K562 (cell line): Measurements from ENCODE around the gene TNFSF13B. TPM values are rescaled to one million over a fixed set of nuclear protein-coding genes. Genes with fewer than 3 reads are reported as not detected.

Source experiments
- ATAC-seq: fragments of 200-7000 bp; cut with Tn5 transposase; 3 replicates; pipeline ENCODE4 v1.9.1; 2020; ENCODE audit warnings: moderate library complexity
- BruUV-seq: library from RNA; stranded (reverse); fragments of 400-500 nt; replicated peaks from 2 replicates; lab custom pipeline; 2021; lab: Mats Ljungman, UMichigan
- CTCF ChIA-PET: fragments of 300-600 bp; formaldehyde crosslinking; extraction: SDS; loops from one replicate; lab custom pipeline; 2021; ENCODE audit warnings: low intra/inter-chr PET ratio; lab: Yijun Ruan, JAX
- POLR2A ChIA-PET: fragments of 300-600, 350-650 bp; sonication (Branson Sonifier 250); formaldehyde crosslinking; extraction: SDS; loops from one replicate; lab custom pipeline; 2021; ENCODE audit warnings: antibody characterized with exemption, inconsistent platforms; lab: Yijun Ruan, JAX
- DNase-seq, 4 experiments: peaks; one replicate each; pipeline versions ENCODE4 v3.0.0 to v3.0.0-alpha.2; 2011 to 2018; ENCODE audit warnings: low spot score in 3 of 4, mixed read lengths in 3 of 4; ENCODE audit errors: extremely low read depth in 1 of 4
- FAIRE-seq: peaks from 2 replicates; lab custom pipeline; 2011; peaks lifted over from hg19 to GRCh38; lab: Jason Lieb, UNC
- H2AFZ ChIP-seq: 2 replicates; pipeline ENCODE4 v1.6.0; 2011; ENCODE audit warnings: low read depth, low read length, control low read depth, inconsistent platforms
- H3K27ac ChIP-seq: fragments of 200-600 bp; 3 replicates; pipeline ENCODE4 v1.8.0; 2011; ENCODE audit warnings: low read depth, mild to moderate bottlenecking, control low read depth, inconsistent platforms, low read length, moderate library complexity, mixed read lengths; ENCODE audit errors: extremely low read depth
- H3K27me3 ChIP-seq, 2 experiments: fragments of 300-600 bp in 1 of 2; 2 replicates in 1 of 2; 3 replicates in 1 of 2; pipeline versions ENCODE4 v1.6.0 to v1.8.0; 2011; ENCODE audit warnings: inconsistent platforms in 2 of 2, low read length in 2 of 2, mild to moderate bottlenecking in 1 of 2, mixed read lengths in 1 of 2, moderate library complexity in 1 of 2; ENCODE audit not compliant: control insufficient read depth in 2 of 2, insufficient read depth in 2 of 2
- H3K36me3 ChIP-seq: fragments of 300-600 bp; 3 replicates; pipeline ENCODE4 v1.8.0; 2011; ENCODE audit warnings: mild to moderate bottlenecking, low read length, inconsistent platforms; ENCODE audit not compliant: control insufficient read depth, insufficient read depth
- H3K4me1 ChIP-seq, 2 experiments: fragments of 200-600 bp in 1 of 2; replicated peaks in 1 of 2; 2 replicates in 1 of 2; 3 replicates in 1 of 2; pipeline versions ENCODE4 v1.5.1 to v1.8.0; 2011; ENCODE audit warnings: inconsistent platforms in 2 of 2, low read length in 2 of 2, mild to moderate bottlenecking in 1 of 2, mixed read lengths in 1 of 2, moderate library complexity in 1 of 2; ENCODE audit not compliant: control insufficient read depth in 2 of 2, insufficient read depth in 2 of 2
- H3K4me2 ChIP-seq: 2 replicates; pipeline ENCODE4 v1.6.1; 2011; ENCODE audit warnings: low read length, control low read depth, inconsistent platforms, mixed read lengths; ENCODE audit not compliant: insufficient read depth
- H3K4me3 ChIP-seq: fragments of 200-600 bp; sonication (generic), shearing (Covaris generic); 2 replicates; pipeline ENCODE4 v1.5.1; 2016; ENCODE audit warnings: control low read depth, inconsistent platforms
- H3K79me2 ChIP-seq: fragments of 200-600 bp; 3 replicates; pipeline ENCODE4 v1.8.0; 2011; ENCODE audit warnings: low read length, inconsistent platforms; ENCODE audit not compliant: control insufficient read depth, insufficient read depth
- H3K9ac ChIP-seq, 2 experiments: 2 replicates each; pipeline versions ENCODE4 v1.6.0 to v1.6.1; 2011; ENCODE audit warnings: low read depth in 2 of 2, low read length in 2 of 2, control low read depth in 1 of 2, inconsistent platforms in 1 of 2, mild to moderate bottlenecking in 1 of 2, mixed read lengths in 1 of 2; ENCODE audit not compliant: insufficient read depth in 1 of 2
- H3K9me1 ChIP-seq: one replicate; pipeline ENCODE4 v1.6.0; 2011; ENCODE audit warnings: inconsistent platforms, mild to moderate bottlenecking, low read length, moderate library complexity; ENCODE audit not compliant: control insufficient read depth, insufficient read depth
- H3K9me3 ChIP-seq: replicated peaks from 2 replicates; pipeline ENCODE4 v1.5.1; 2011; ENCODE audit warnings: low read depth, low read length, inconsistent platforms; ENCODE audit not compliant: control insufficient read depth, insufficient read depth
- H4K20me1 ChIP-seq: replicated peaks from 2 replicates; pipeline ENCODE4 v1.6.1; 2011; ENCODE audit warnings: low read length, inconsistent platforms, mixed read lengths; ENCODE audit not compliant: control insufficient read depth, insufficient read depth
- ARID1B ChIP-seq: fragments of 450-650 bp; IDR thresholded peaks from 2 replicates; pipeline ENCODE4 v1.6.1; 2016; ENCODE audit warnings: antibody characterized with exemption, mild to moderate bottlenecking, inconsistent platforms
- ARNT ChIP-seq, 2 experiments: fragments of 450-650 bp; IDR thresholded peaks; 2 replicates each; pipeline ENCODE4 v1.6.1; 2016; ENCODE audit warnings: mild to moderate bottlenecking in 1 of 2
- CAMTA2 ChIP-seq: fragments of 250-450 bp; sonication (Bioruptor Pico); conservative IDR thresholded peaks from 2 replicates; pipeline ENCODE4 v1.5.1; 2022
- CBFA2T2 ChIP-seq: fragments of 450-650 bp; conservative IDR thresholded peaks from 2 replicates; pipeline ENCODE4 v1.6.1; 2017; ENCODE audit warnings: mild to moderate bottlenecking
- IFI16 ChIP-seq: fragments of 250-450 bp; sonication (Bioruptor Pico); IDR thresholded peaks from 2 replicates; pipeline ENCODE4 v2.1.2; 2022; ENCODE audit warnings: mild to moderate bottlenecking, inconsistent platforms
- NCOR1 ChIP-seq: fragments of 450-650 bp; IDR thresholded peaks from 2 replicates; pipeline ENCODE4 v1.6.1; 2016; ENCODE audit warnings: mild to moderate bottlenecking, moderate library complexity
- NR2F6 ChIP-seq: fragments of 450-650 bp; formaldehyde crosslinking; IDR thresholded peaks from 2 replicates; pipeline ENCODE4 v1.4.0; 2020; ENCODE audit warnings: mild to moderate bottlenecking
- SMAD2 ChIP-seq: fragments of 150-350 bp; IDR thresholded peaks from 2 replicates; pipeline ENCODE4 v1.6.1; 2014; ENCODE audit warnings: low read depth, mild to moderate bottlenecking, low read length
- TEAD1 ChIP-seq, 2 experiments: fragments of 450-650 bp in 1 of 2; sonication (generic) in 1 of 2; formaldehyde crosslinking; IDR thresholded peaks; 2 replicates each; pipeline versions ENCODE4 v1.4.0 to v1.8.0; 2020 to 2022; ENCODE audit warnings: mild to moderate bottlenecking in 2 of 2, missing genetic modification reagents in 1 of 2
- TFAM ChIP-seq: fragments of 250-450 bp; sonication (Bioruptor Pico); conservative IDR thresholded peaks from 2 replicates; pipeline ENCODE4 v1.5.0; 2021; ENCODE audit warnings: mild to moderate bottlenecking, moderate library complexity
- THAP12 ChIP-seq: fragments of 250-450 bp; sonication (Bioruptor Pico); IDR thresholded peaks from 2 replicates; pipeline ENCODE4 v1.9.0; 2021; ENCODE audit warnings: mild to moderate bottlenecking, inconsistent platforms
- ZNF589 ChIP-seq: fragments of 200-800 bp; sonication (Bioruptor generic); IDR thresholded peaks from 2 replicates; pipeline ENCODE4 v1.6.1; 2016; ENCODE audit warnings: low read depth, missing genetic modification characterization, missing compliant biosample characterization
- in situ Hi-C: fragments of 300-500 bp; cut with MboI; formaldehyde crosslinking; loops from 4 replicates; pipeline ENCODE4 v1.15.0; 2018; ENCODE audit warnings: inconsistent platforms, mixed read lengths
- intact Hi-C: fragments of 100-400 bp; cut with micrococcal nuclease; formaldehyde crosslinking; loops from 2 replicates; pipeline ENCODE4 v1.14.2; 2022
- polyA plus RNA-seq, 8 experiments: library from polyadenylated mRNA; depleted of rRNA in 4 of 8; stranded (reverse) in 5 of 8; unstranded in 3 of 8; fragments of >200 nt; fragmentation: Nextera tagmentation in 2 of 8; fragmentation: Illumina TruSeq in 1 of 8; extraction: Ambion mirVana in 2 of 8; extraction: Trizol in 1 of 8; gene quantifications; 2 replicates each; pipeline versions ENCODE4 v1.2.1 to v1.2.3, GENCODE V29; 2011 to 2014; ENCODE audit warnings: inconsistent platforms in 1 of 8, missing spikeins in 1 of 8
- total RNA-seq, 7 experiments: library from RNA; depleted of rRNA in 6 of 7; stranded (reverse); fragments of >200 nt in 6 of 7; fragmentation: Illumina TruSeq in 2 of 7; extraction: Trizol in 2 of 7; gene quantifications; 2 replicates each; pipeline versions ENCODE4 v1.2.1 to v1.2.3, GENCODE V29; 2011 to 2021; ENCODE audit warnings: low replicate concordance in 1 of 7

Gene TNFSF13B
- total and polyA plus RNA-seq, 9 of the 15 experiments (the other 6 are each of a cell fraction or from before 2014, with no cell fraction given) = 1.1 to 2.1 (median 1.5) TPM

- no peak for TF ChIP-seq CBFA2T2
Measured at GRCh38 chr13:108305655-108306054, 36.1 kb downstream of the TNFSF13B start (continued).

- Histone ChIP-seq H3K36me3 (no peaks in the 10 kb centered on the region), H3K9me3 (no peaks in the 10 kb centered on the region), H2AFZ (no peak overlapping the region), H3K4me3 (no peak overlapping the region)
- CTCF ChIA-PET = no interaction called here
- FAIRE-seq = no peak
- TF ChIP-seq TFAM (CRISPR knock-in tag) (no peak), NCOR1 (no peak), ARNT (IDR thresholded peaks at IDR 0.05) (no peak), NR2F6 (CRISPR knock-in tag) (no peak), ARID1B (no peak), CAMTA2 (CRISPR knock-in tag) (no peak), THAP12 (CRISPR knock-in tag) (no peak), IFI16 (CRISPR knock-in tag) (no peak), SMAD2 (no peak), ZNF589 (CRISPR knock-in tag) (no peak), TEAD1 (CRISPR knock-in tag; IDR thresholded peaks at IDR 0.05) (no peak)
- TF ChIP-seq, all 486 proteins: peak for 0
- Histone ChIP-seq H3K27ac (no peak overlapping the region), H3K4me2 (no peak overlapping the region), H3K9me1 (no peaks in the 10 kb centered on the region), H3K79me2 (no peaks in the 10 kb centered on the region), H3K27me3 (no peaks in the 10 kb centered on the region), H3K4me1 (no peaks in the 10 kb centered on the region), H4K20me1 (no peaks in the 10 kb centered on the region), H3K9ac (no peak overlapping the region)
- in situ Hi-C loops = no loop called here
- intact Hi-C loops = no loop called here
- no peak for ATAC-seq
- no peak for DNase-seq
- POLR2A ChIA-PET = no interaction called here
- no TSS peak for BruUV-seq
Measured at GRCh38 chr13:108306860-108307259, 37.3 kb downstream of the TNFSF13B start.
